ENCODE measurements around the gene FGF3.

Gene FGF3

DNA sequence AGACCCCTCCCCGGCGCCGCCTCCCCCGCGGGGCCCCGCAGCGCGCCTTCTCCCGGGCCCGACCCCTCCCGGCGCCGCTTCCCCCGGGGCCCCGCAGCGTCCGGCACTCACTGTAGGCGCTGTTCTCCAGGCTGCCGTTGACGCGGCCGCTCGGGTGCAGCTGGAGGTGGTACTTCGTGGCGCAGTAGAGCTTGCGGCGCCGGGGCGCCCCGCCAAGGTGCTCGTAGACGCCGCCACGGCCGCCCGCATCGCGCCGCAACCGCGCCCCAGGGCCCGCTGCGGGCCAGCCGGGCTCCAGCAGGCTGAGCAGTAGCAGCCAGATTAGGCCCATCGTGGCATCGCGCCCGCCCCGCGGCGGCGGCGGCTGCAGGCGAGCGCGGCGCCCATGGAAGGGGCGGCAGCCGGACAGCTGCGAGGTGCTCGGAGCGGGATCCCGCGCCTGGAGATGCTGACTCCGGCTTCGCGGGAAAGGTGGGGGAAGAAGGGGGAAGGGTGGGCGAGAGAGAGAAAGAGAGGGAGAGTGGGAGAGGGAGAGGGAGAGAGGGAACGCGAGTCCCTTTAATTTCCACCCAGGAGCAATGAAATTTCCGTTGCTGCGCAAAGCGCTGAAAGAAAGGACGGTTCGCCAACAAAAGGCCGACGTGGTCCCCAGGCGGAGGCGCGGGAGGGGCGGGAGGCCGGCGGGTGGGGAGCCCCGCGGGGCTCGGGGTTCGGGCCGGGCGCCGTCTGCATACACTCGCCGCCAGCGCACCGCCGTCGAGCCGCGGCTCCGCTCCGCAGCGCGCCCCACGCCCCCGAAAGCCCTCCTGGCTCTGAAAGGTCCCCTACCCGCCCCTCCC, at the start of gene FGF3:
TSS of gene FGF3 (minus strand) at position 814 of the 839 bp plus-strand sequence. CDS start at position 331, 483 bp downstream.
- peak; percentile 55 for DNase-seq

DNA sequence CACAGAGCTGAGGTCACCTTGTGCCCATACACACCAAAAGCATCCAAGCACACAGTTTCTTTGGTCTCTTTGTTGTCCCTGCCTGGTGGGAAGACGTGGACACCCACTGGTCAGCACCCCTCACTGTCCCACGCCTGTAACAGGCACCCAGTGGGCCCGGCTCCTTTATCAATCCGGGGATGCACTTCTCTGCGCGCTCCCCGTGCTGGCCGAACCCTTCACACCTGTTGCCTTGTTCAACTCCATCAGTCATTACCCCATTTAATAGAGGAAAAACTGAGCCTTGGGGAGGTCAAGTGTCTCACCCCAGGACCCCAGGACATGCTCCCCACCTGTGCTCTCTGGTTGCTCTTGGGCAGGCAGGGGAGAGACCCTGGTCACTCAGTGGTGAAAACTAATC, 49.7 kb upstream of the FGF3 start:
- DNase-seq, result no peak

DNA sequence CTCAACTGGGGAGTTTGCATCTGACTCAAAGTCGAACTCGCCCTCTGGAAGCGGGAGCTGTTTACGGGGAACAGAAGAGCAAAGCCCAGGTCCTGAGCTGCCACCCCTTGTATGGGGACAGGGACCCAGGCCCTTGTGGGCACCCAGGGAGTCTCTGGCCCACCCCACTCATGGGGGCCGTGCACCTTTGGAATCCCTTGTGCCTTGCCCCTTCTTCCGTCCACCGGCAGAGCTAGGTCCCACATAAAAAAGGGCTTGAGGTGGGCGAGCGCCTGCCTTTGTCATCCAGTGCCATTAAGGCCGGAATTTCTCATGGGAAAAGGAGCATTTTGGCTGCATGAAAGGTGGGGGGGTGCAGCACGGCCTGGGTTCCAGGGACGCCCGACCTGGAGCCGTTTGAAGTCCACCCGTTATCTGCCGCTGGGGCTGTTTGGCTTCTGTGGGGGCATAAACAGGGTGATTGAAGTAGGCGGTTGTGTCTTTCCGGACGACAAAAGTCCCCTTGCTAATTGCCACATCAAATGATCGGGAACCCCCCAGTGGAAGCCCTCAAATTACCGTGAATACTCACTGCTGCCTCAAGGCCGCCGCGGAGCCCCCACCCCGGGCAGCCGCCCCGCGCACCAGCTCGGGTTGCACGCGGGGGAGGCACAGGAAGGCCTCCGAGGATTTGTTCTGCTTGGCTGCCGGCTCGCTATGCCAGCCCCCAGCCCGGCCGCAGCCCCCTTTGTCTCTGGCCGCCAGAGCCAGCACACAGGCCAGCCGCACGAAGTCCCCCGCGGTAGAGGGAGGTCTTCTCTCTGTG, 49.0 kb upstream of the FGF3 start:
- DNase-seq, result no peak

DNA sequence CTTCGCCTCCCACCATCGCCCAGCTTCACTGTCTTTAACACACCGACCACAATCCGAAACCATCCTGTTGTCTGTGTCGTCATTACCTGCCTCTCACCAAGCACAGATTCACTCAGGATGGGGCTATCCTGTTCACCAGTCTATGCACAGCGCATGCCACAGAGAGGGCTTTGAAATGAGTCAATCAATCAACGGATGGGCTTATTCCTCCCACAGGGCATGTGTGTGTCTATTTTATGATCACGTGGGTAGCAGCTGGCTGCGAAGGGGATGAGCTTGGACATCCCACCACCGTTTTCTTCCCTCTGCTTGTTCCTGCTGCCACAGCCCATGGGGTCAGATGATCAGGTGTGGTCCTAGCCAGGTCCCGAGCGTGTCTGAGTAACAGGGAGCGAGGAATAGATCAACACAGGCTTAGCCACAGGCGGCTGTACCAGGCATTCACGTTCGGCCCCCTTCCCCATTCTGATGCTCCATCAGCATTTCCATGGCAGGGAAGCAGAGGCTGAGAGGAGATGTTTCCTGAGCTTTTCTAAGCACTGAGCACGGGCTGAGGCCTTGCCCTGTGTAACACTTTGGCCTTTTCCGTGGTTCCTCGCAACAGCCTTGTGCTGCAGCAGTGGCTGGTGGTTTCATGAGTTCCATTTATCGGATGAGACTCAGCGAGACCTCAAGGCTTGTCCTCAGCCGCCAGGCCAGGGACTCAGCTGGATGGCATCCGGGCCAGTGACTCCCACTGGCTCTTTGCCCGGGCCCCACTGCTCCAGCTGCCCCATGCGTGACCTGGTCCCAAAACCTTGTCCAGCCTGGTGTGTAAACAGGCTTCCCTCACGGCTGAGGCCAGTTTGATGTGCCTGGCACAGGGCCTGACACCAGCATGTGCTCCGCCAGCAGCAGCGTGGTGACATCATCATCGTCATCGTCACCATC, 48.1 kb upstream of the FGF3 start:
- DNase-seq, result no peak

DNA sequence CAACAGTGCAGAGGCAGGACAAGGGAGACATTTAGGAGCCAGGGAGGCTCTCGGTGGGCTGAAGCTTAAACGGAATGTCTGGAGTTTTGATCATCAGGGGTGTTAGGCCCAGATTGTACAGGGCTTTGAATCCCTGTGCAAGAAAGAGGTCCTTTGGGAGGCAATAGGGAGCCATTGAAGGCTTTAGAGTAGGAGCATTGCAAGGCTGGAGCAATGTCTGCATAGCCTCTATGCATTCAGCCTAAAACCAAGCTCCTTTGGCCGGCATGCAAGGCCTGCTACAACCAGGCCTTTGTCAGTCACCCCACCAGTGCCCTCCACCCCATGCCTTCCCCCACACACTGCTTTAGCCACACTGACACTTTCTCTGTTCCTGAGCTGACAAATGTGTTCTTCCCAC, 47.4 kb upstream of the FGF3 start:
- DNase-seq, result no peak

DNA sequence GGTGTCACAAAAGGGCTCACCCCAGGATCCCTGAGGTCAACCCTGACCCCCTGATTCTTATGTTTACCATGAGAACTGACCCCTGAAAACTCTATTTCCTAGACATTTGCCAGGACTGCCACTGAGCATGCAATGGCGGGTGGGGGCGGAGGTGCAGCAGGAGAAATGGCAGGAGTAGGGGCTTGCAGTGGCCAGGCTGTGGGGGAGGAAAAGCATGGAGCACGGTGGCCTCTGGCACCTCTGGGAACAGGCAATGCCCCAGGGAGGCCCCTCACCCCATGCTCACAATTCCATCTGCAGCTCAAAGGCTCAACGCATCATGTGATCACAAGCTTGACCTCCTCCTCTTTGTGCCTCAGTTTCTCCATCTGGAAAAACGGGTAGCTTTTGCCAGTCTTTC, 46.5 kb upstream of the FGF3 start:
- no peak for DNase-seq

DNA sequence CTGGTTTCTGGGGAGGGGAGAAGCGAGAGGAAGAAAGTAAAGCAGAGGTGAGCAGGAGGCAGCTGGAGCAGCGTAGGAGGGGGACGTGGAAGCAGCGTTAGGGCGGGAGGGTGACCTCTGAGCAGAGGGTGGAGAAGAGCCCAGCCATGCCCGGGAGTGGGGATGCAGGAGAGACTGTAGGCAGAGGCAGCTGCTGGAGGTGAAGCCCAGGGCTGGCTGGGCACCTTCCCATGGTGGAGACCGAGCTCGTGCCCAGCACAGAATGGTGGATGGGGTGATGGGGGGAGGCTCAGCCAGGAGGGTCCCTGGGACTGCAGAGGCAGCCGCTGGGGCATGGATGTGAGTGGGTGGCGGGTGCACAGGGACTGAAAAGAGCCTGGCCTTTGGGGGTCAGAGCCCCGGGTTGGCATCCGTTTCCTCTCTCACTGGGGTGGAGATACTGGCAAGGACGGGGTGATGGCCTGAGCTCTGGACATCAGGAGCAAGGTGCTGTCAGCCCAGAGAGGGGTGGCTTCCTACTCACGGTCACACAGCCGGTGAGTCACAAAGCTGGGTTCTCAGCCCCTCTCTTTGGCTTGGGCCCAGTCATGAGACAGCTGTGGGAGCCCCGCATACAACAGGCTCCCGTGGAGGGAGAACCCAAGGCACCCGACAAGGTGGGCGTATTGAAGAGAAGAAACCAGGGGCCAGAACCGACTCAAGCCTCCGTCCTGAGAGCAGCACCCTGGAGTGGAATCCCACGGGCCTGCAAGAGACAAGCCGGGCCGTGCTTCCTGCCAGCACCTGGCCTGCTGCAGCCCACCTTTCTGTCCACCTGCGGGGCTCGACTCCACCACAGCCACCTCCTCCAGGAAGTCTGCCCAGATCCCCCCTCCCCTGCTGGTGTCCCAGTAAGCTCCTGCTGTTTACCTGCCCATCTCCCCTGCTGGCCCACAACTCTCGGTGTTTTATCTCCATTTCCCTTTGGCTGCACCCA, 45.8 kb upstream of the FGF3 start:
- no peak for DNase-seq

DNA sequence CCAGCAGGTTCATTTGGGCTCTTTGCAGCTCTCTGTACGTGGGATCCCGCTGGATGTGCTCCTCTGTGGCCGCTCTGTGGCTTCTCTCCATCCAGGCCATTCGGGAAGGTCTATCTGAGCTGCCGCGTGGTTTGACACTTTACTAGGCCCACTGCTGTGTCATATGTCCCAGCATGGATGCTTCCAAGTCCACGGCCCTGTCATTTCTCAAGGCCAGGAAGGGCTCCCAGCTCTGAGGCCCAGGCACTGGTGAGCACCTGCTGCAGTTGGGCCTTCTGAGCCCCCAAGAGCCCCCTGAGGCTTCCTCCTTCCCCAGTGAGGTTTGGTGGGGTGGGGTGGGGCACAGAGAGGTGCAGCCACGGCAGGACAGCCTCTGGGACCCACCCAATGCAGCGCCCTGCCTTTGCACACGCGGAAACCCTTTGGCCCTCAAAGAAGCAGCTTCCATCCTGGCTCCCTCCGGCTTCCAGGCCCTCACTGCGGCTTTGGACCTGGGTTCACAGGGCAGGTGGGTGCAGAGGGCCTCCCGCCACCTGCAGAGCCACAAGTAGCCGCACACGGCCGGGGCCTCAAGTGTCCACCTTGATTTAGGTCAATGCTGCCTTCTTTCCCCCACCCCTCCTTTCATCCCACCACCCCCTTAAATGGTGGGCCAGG, 44.5 kb upstream of the FGF3 start:
- no peak for DNase-seq

DNA sequence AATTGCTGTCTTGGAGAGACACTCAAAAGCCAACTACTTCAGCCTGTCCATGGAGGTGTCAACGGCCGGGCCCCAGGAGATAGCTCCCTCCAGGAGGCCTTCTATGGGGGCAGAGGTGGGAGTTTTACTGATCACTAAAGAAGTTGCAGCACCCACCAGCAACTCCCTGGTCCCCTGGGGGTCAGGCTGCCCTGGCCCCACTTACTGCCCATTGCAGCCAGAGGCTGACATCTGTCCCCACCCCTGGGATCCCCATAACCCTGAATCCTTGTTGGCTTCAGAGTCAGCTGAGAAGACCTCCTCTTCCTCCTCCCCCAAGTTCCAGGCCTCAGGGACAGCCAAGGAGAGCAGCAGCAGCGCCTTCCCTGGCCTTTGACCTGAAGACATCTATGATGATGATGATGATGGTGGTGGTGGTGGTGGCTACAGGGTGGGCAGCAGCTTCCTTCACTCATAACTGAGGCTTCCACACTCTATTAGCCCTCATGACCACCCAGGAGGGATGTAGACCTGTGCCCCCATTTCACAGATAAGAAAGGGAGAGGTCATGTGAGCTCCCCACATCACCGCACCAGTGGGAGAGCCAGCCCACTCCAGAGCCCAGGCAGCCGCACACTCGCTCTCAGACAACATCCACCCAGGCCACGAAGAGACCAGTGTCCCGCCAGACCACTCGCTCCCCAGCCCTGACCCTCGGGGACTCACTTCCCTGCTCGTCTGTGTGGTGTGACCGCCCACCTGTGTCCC, 43.8 kb upstream of the FGF3 start:
- DNase-seq, result no peak

DNA sequence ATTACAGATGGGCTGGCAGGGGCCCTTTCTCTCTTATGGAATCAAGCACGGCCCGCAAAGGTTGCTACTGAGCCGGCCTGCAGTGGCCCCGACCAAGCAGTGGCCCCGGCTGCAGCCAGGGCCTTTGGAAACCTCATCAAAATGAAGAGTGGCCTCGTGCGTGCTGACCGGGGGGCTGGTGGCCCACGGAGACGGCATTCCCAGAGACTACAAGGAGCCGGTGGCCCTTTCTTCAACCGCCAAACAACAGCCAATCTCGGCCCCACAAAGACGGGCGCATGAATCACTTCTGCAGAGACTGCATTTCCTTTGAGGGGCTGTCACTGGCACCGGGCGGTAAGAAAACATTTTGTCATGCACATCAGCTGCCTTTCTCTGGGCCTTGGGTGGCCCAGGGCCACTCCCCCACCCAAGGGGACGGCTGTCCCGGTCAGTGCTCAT, 43.1 kb upstream of the FGF3 start:
- no peak for DNase-seq

DNA sequence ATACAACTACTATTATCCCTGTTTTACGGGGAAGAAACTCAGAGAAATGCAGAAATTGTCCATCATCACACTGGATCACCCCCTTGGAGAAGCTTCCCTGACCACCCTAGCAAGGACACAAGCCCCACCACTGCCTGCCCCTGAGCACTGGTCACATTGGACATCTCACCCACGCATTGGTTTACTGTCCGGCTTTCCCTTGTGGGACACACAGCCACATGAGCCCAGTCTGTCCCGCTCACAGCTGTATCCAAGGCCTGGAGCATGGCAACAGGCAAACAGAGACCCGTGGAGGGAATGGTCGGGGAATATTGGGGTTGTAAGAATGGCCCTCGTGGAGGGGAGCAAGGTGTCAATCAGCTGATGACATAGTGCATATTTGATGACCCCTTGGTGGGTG, 42.7 kb upstream of the FGF3 start:
- no peak for DNase-seq

DNA sequence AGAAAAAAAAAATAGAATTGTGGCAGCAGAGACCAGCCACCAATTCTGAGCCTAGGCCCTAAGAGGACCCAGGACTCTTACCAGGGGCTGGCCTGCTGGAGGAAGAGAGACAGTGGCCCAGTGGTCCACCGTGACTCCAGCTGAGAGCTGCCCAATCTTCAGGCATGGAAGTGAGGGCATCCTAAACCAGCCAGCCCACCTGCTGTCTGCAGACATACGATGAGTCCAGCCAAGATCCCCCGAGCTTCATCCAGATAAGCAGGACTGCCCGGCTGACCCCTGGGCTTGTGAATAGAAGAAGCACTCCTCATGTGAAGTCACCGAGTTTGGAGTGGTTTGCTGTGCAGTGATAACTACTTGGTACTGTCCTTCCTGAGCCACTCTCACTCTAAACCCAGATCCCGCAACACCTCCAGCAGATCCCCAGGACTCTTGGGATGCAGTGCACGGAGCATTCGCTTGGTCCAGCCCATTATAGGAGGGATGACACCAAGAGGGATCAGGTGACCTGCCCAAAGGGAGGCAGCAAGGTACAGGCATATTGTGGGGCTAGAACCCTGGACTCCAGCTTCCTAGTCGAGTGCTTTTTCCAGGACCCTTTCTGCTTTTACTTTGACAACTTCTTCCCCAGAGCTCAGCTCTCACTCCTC, 41.7 kb upstream of the FGF3 start:
- no peak for DNase-seq

DNA sequence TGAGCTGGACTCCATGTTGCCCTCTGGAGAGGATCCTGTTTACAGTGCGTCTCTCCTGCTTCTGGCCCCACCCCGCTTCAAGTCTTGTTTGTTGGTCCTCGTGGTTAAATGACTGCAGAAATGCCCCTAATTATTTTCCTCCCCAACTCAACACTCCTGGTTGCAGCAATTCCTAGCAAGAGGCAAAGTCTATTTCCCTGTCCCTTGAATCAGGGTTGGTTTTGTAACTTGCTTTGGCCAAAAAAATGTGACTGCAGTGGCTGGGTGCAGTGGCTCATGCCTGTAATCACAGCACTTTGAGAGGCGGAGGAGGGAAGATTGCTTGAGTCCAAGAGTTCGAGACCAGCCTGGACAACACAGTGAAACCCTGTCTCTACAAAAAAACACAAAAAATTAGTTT, 41.0 kb upstream of the FGF3 start:
- no peak for DNase-seq

DNA sequence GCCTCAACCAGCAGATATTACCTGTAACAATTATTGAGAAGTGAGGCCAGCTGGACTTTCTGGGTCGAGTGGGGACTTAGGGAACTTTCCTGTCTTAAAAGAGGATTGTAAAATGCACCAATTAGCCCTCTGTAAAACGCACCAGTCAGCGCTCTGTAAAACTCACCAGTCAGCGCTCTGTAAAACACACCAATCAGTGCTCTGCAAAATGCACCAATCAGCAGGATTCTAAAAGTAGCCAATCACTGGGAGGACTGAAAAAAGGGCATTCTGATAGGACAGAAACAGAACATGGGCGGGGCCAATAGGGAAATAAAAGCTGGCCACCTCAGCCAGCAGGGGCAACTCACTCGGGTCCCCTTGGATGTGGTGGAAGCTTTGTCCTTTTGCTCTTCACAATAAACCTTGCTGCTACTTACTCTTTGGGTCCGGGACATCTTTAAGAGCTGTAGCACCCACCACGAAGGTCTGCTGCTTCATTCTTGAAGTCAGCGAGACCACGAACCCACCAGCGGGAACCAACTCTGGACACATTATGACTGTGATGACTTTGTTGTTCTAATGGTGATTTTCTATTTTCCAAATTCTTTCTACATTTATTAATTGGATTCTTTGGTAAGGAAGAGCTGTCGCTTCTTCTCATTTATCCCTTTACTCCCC, 40.2 kb upstream of the FGF3 start:
- DNase-seq, result no peak

DNA sequence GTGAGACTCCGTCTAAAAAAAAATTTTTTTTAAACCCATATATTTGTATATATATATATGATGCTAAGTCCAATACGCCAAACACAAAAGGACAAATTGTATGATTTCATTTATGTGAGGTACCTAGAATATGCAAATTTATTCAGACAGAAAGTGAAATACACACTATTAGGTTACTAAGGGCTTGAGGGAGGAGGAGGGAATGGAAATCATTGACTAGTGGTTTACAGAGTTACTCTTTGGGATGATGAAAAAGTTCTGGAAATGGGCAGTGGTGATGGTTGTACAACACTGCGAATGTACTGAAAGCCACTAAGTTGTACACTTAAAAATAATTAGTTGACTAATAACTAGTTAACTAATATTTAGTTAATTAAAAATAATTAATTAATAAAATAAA, 36.2 kb upstream of the FGF3 start:
- DNase-seq, result no peak

DNA sequence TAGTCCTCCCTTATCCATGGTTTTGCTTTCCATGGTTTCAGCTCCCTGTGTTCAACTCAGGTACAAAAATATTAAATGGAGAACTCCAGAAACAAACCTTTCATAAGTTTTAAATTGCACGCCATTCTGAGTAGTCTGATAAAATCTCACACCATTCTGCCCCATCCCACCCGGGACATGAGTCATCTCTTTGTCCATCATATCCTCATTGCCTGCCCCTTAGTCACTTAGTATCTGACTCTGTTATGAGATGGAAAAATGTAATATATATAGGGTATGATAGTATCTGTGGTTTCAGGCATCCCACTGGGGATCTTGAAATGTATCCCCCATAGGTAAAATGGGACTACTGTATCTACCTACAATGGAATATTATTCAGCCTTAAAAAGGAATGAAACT, 35.5 kb upstream of the FGF3 start:
- DNase-seq, result no peak

DNA sequence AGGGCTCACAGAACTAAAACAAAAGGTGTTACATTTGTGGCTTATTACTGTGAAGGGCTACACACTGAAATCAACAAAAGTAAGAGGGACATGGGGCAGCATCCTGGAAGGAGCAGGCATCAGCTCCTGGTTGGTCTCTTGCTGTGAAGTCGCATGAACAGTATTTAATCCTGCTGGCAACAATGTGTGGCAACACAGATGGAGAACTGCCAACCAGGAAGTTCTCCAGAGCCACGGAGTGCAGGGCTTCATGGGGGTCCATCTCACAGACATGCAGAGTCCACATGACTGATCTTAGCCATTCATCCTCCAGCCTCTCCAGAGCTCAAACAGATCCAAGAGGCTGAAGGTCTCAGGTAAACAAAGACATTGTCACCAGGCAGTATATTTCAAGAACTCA, 32.8 kb upstream of the FGF3 start:
- DNase-seq, result peak; percentile 59

DNA sequence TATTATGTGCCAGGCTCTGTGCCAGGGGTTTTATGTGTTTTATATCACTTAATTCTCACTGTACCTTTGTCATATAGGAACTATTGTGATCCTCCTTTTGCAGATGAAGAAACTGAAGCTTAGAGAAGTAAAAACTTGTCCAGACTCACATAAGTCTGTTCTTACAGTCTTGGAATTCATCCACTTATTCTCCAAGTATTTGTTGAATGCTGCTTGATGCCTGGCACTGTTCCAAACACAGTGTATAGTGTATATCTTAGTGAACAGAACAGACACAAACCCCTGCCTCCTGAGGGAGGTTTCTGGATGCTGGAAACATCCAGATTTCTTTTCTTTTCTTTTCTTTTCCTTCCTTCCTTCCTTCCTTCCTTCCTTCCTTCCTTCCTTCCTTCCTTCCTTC, 29.0 kb upstream of the FGF3 start:
- DNase-seq, result peak; percentile 52

DNA sequence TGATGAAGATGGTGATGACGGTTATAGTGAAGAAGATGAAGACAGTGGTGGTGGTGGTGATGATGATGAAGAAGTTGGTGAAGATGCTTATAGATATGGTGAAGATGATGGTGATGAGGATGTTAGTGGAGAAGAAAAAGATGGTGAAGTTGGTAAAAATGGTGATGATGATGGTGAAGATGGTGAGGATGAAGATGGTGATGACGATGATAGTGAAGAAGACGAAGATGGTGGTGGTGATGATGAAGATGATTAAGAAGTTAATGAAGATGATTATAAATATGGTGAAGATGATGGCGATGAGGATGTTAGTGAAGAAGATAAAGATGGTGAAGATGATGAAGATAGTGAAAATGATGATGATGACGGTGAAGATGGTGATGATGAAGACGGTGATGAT, 25.2 kb upstream of the FGF3 start:
- no peak for DNase-seq

Data from NCI-H69 (cell line).